ENCODE data around the gene PAX5.

GRCh38 chr9:36861528-36862205 lies 172.4 kb downstream of the PAX5 start:
- TF ChIP-seq CTCF (conservative IDR thresholded peaks at IDR 0.05) (no peak), EZH2 (IDR thresholded peaks at IDR 0.05; ENCODE audit: low read depth) (no peak)
